A549 treated with DMSO at 1 μM for 4 hours (cell line): ENCODE measurements around the gene NT5C2. TPM values are rescaled to one million over a fixed set of nuclear protein-coding genes. Genes with fewer than 3 reads are reported as not detected.

Experiments used
- total RNA-seq: library from RNA; stranded (reverse); fragments of 200-300 nt; extraction: Qiagen RNA extraction; gene quantifications from 5 replicates; pipeline ENCODE4 v1.2.3, GENCODE V29; 2022; ENCODE audit warnings: low read depth

The NT5C2 gene
- 78.7 to 96.4 TPM (median 84.1 TPM) in 5 replicates for total RNA-seq

DNA sequence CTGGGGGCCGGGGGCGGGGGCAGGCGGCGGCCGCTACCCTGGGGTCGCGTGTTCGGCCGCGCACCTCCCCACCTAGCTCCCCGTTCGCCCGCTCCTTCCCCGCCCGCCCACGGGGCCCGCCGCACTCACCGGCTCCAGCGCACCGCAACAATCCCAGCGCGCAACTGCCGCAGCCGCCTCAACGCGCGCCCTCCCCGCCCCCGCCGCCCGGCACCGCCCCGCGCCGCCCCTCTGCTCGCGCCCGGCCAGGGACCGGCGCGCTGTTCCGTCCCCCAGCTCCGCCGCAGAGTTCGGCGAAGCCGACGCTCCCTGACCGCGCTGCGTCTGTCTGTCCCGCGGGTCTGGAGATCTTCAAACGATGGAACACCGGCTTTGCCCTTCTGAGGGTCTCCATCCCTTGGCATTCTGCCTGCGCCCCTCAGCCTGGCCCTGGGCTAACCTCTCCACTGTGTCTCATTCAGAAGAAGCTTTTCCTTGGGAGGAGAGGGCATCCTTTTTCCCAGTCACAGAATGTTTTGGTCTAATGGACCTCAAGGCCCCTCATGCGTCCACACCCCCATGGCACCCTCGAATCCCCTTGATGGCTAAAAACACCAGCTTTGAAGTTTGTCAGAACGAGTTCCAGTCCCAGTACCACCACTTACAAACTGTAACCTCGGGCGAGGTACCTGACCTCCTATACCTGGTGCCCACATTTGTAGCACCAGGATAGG, at the start of gene NT5C2:
TSS of gene NT5C2 (minus strand) at position 166 of the 713 bp plus-strand sequence. CDS start 18,314 bp downstream, outside the sequence.

Other genes starting within 250 kb of the NT5C2 start
- gene RPEL1, start 52.6 kb upstream of the NT5C2 start, total RNA-seq: 0.03 TPM in 1 of 5 replicates, not detected in the others
- gene INA, start 83.9 kb upstream of the NT5C2 start, total RNA-seq: 19.4 to 32.1 TPM (median 28.1 TPM) in 5 replicates
- 11.1 to 13.1 TPM (median 12.3 TPM) in 5 replicates for gene PCGF6, start 157.9 kb upstream of the NT5C2 start, total RNA-seq
- gene TAF5, start 174.7 kb upstream of the NT5C2 start, total RNA-seq: 3.0 to 4.5 TPM (median 4.3 TPM) in 5 replicates
- gene ATP5MK, start 203.2 kb upstream of the NT5C2 start, total RNA-seq: 444 to 600 TPM (median 518 TPM) in 5 replicates
- 35.8 to 45.3 TPM (median 43.9 TPM) in 5 replicates for gene PDCD11, start 203.4 kb upstream of the NT5C2 start, total RNA-seq